ENCODE measurements around the gene PRR15L.
"Not testable (repeated sequence)": the region's sequence is repeated elsewhere in the genome, so short reads cannot be mapped to it uniquely, and the experiment has no call there.

Gene PRR15L

GRCh38 chr17:47957591-47958490 lies at the start of gene PRR15L:
Gene PRR15L, minus strand, starts transcription at chr17:47957883. Its CDS starts 4,649 bp downstream, at chr17:47953234.
- DNase-seq (ENCODE audit: low read depth), result no peak

DNA sequence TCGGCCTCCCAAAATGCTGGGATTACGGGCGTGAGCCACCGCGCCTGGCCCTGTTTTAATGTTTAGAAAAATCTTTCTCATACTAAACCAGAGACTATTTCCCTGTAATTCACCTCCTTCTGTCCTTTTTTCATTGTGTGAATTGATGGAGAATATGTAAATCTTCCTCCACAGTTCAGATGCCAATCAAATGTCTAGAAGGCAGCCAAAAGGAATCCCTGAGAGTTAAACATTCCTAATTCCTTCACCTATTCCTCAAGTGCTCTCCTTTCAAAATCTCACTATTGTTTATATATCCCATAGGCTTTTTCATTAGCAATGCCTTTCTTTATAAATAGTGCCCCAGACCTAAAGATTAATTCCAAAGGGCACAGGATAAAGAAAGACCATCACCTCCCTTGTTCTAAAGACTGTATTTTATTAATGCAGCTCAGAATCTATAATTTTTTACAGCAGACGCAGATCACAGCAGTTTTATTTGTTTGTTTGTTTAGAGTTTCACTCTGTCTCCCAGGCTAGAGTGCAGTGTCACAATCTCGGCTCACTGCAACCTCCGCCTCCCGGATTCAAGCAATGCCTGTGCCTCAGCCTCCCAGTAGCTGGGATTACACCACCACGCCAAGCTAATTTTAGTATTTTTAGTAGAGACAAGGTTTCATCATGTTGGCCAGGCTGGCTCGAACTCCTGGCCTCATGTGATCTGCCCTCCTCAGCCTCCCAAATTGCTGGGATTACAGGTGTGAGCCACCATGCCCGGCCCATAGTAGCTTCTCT lies 49.4 kb upstream of the PRR15L start:
- DNase-seq (ENCODE audit: low read depth), result no peak

- DNase-seq (ENCODE audit: low read depth), result no peak
Measured at GRCh38 chr17:48004983-48005382, 47.3 kb upstream of the PRR15L start.

DNA sequence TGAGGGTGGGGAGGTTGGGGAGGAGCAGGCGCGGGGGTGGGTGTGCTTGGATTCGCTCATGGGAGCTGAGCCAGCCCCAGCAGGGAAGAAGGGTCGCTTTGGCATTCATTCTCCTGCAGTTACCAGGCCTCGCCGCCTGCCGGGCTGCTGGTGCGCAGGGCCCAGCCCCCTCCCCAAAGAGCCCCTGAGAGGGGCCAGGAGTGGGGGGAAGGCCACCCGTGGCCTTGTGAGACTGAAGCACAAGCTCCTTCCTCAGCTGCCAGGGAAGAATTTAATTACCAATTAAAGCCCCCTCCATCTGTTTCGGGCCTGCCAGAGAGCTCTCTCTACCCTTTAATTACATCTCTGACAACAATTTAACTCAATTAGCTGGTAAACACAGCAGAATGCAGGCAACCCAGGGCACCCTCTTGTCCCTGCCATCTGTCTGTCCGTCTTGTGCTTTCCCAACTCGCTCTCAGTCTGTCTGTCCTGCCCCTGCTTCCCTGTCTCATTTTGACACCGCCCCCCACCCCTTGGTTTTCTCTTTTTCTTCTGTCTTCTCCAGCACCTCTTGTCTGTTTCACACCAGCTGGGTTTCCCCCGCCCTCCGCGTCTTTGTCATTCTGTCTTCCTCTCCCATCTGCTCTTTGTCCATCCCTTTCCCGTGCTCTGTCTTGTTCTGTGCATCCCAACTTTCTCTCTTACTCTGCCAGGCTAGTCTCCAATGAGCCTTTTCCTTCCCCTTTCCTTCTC lies 45.9 kb upstream of the PRR15L start:
- no peak for DNase-seq (ENCODE audit: low read depth)

DNA sequence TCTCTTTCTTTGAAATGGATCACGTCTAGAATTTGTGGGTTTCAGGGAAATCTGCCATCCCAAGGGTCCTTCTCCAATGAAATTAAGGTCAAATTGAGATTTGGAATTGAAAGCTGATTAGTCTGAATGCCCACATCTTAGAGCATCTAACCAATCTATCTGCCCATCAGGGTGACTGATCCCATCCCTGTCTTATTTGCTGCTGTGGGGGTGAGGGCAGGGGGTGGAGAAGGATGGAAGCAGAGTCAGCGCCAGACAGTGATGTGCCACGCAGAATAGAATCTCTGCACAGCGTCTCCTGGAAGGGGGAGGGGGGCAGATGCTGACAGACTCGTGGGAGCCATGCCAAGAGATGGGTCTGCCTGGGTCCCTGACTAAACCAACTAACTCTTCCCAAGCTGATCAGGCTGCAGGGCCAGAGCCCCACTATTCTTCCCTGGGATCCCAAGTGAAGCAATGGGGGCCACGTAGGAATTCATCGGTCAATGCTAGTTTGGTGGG lies 45.3 kb upstream of the PRR15L start:
- no peak for DNase-seq (ENCODE audit: low read depth)

GRCh38 chr17:48002266-48002915 lies 44.7 kb upstream of the PRR15L start:
- no peak for DNase-seq (ENCODE audit: low read depth)

DNA sequence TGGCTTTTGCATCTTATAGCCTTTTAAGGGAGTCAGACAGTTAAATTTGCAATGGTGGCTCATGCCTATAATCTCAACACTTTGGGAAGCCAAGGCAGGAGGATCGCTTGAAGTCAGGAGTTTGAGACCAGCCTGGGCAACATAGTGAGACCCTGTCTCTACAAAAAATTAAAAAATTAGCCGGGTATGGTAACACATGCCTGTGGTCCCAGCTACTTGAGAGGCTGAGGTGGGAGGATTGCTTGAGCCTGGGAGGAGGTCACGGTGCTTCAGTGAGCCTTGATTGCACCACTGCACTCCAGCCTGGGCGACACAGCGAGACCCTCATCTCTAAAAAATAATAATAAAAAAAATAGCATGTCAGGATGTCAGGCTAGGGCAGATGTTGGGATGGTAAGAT lies 44.0 kb upstream of the PRR15L start:
- DNase-seq (ENCODE audit: low read depth), result not testable (repeated sequence)

- DNase-seq (ENCODE audit: low read depth), result no peak
Measured at GRCh38 chr17:48001197-48001596, 43.5 kb upstream of the PRR15L start.

DNA sequence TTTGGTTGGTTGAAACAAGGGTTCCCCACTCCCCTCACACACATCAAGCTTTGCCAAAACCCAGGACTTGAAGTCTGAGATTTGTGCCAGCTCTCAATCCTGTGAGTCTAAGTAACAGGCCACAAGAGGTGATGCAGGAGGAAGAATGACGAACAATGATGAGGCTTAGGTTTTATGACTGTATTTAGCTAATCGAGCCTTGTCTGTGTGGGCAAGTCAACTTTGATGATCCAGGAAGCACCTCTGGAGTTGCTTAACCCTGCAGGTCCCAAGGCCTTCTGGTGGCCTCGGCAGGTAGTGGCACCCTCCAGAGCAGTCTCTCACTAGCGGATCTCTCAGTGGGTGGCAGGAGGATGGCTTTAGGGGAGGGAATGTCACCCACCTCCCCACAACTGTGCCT lies 41.9 kb upstream of the PRR15L start:
- no peak for DNase-seq (ENCODE audit: low read depth)

GRCh38 chr17:47998044-47998443 lies 40.4 kb upstream of the PRR15L start:
- no peak for DNase-seq (ENCODE audit: low read depth)

DNA sequence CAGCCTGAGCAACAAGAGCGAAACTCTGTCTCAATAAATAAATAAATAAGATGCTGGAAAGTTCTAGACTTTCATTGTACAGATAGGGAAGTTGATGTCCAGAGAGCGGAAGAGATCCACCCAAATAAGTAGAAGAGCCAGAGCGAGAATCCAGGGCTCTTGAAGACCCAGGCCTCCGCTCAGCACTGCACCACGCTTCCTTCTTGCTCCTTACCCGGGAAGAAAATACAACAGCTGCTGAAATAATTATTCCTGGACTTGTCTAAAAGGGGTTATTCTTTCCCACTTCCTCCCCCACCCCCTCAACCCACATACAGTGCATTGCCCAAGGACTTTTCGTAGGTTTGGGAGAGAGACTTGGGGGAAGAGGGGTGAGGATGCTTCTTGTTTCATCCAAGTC lies 39.9 kb upstream of the PRR15L start:
- DNase-seq (ENCODE audit: low read depth), result no peak

- DNase-seq (ENCODE audit: low read depth), result no peak
Measured at GRCh38 chr17:47996201-47996600, 38.5 kb upstream of the PRR15L start.

GRCh38 chr17:47995241-47995935 lies 37.7 kb upstream of the PRR15L start:
- DNase-seq (ENCODE audit: low read depth), result no peak

DNA sequence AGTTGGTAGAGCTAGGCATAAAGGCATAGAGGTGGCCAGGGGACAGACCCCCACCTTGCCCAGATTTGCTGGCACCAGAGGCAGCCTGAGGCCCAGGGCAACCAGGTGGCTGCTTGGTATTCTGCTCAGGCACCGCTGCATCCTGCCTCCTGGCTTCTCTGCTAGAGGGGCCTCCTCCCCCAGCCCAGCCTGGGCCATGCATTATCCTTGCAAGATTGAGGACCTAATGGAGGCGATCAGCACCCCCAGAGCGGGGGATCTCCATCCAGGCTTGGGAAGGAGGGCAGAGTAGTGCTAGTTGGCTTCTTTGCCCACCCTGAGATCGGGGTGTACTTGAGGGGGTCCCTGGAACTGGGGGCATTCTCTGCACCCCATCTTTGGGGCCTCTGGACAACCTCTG lies 37.0 kb upstream of the PRR15L start:
- DNase-seq (ENCODE audit: low read depth), result no peak

GRCh38 chr17:47993964-47994363 lies 36.3 kb upstream of the PRR15L start:
- DNase-seq (ENCODE audit: low read depth), result no peak

DNA sequence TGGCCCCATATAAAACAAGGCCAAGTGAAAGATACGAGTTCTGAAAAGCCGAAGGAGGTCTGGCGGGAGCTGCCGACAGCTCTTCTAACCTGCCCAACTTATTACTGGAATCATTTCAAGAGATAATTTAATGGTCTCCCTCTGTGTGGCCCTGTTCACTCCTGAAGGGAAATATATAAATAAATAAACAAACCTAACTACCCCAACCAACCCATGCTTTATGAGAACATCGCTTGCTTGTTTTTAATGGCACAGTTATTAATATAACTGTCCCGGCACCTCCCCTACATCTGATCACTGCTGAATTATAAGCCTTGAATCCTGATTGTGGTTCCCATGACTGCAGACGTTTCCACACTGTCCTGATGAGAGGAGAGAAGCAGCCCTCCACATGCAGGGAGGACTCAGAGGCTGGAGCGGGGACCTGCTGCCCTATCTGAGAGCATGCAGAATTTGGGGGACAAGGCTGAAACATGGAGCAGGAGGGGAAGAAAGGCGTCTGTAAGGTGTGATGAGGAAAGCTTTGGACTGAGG lies 35.4 kb upstream of the PRR15L start:
- no peak for DNase-seq (ENCODE audit: low read depth)

DNA sequence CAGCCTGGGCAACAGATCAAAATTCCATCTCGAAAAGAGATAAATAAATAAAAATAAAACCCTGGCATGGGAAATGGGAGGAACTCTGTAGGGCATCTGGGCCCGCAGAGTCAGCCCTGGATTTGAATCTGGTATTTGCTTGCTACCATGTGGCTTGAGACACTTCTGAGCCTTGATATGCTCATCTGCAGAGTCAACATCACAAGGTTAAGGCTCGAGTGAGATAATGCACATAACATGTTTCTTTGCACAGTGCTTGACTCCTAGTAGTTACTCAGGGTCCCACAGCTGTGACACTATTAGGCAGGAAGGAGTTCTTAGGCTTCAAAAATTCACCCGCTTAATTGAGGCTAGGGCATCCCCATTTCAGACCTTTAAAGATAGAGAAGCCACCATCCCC lies 34.5 kb upstream of the PRR15L start:
- no peak for DNase-seq (ENCODE audit: low read depth)

DNA sequence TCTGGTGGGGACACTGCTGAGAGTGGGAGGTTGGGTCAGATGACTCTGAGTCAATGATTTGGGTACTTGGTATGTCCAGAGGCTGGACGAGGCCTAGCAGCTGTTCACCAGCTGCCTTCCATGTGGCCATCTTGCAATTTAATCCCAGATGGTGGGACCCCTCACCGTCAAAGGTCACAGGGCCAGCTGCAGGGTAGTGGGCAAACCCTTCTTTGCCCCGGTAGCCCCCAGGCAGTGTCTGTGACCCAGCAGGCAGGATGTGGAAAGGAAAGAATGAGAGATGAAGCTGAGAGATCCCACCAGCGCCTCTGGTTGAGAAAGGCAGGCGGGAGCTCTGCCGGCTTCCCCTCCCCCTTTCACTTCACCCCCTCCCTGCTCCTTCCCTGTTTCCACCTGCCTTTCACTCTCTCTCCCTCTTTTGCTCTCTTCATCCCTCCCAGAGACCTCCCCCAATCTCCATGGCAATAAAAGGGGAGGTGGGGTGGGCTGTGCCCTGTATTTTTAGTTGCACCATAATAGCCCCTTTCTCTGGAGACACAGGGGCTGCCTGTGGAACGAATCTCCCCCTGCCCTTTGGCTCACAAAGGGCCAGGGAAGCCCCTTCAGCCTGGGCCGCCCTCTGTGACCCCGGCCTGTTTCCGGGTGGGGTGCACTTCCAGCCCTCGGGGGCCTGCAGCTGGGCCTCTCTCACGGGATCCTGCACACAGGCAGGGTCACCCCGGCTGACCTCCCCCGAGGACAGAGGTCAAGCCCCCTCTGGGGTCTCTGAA lies 33.5 kb upstream of the PRR15L start:
- no peak for DNase-seq (ENCODE audit: low read depth)

GRCh38 chr17:47989700-47990099 lies 32.0 kb upstream of the PRR15L start:
- no peak for DNase-seq (ENCODE audit: low read depth)

DNA sequence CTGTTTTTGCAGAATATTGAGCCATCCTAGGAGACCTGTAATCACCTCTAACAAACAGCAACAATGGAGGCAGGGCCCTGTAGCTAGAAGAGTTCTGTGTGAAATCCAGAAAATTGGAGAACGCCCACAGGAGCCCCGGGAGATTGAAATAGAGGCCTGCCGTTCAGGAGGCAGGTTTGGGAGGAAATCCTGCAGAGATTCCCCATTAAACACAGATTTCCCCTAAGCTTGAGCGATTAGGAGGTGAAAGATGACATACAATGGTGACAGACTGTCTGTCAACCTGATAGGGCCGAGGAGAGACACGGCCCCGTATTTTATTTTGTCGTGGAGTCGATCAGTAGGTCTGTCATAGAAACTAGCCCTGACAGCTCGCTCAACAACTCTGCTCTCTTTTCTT lies 31.5 kb upstream of the PRR15L start:
- DNase-seq (ENCODE audit: low read depth), result no peak
